Measurements from ENCODE around the gene FANCD2.
"Not testable (repeated sequence)": the region's sequence is repeated elsewhere in the genome, so short reads cannot be mapped to it uniquely, and the experiment has no call there.

Gene FANCD2

DNA sequence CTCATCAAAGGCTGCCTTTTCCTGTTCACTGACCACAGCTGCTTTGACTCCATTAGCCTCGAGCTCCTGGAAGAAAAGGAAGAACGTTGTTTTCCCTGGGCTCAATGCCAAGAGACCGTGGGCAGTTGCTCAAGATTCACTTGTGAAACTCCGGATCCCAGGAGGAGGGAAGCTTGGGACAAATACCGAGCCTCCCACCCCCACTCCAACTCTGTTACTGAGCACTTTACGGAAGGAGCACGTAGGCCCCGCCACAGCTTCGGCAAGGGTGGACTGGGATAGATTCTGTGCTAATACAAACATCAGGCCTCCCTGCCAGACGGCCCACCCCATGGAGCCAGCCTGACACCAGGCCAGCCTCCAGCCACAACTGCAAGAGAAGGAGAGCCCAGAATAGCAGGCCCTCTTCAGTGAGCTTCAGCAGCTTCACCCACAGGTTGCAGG, 10.8 kb upstream of the FANCD2 start:
- DNase-seq (ENCODE audit: low spot score) = peak; percentile 83

- peak; percentile 90 for DNase-seq (ENCODE audit: low spot score)
Measured at GRCh38 chr3:10017636-10018292, 8.5 kb upstream of the FANCD2 start.

DNA sequence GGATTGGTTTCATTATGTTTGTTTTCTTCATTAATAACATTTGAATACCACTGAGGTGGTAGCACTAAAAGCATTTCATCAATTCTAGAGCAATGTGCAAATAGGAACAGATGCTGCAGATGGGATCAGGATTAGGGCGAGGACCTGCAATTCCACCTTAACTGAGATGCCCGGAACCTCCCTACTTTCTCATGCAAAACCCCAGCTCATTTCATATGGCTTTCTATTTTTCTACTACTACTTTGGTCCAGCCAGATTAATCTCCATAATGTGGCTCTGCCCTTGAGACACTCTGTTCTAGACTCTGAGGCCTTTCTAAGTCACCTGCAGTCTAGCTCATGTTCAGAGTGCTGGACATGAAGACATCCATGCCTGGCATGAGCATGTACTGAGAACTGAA, 7.4 kb upstream of the FANCD2 start:
- not testable (repeated sequence) for DNase-seq (ENCODE audit: low spot score)

- no peak for DNase-seq (ENCODE audit: low spot score)
Measured at GRCh38 chr3:10019326-10019725, 6.9 kb upstream of the FANCD2 start.

DNA sequence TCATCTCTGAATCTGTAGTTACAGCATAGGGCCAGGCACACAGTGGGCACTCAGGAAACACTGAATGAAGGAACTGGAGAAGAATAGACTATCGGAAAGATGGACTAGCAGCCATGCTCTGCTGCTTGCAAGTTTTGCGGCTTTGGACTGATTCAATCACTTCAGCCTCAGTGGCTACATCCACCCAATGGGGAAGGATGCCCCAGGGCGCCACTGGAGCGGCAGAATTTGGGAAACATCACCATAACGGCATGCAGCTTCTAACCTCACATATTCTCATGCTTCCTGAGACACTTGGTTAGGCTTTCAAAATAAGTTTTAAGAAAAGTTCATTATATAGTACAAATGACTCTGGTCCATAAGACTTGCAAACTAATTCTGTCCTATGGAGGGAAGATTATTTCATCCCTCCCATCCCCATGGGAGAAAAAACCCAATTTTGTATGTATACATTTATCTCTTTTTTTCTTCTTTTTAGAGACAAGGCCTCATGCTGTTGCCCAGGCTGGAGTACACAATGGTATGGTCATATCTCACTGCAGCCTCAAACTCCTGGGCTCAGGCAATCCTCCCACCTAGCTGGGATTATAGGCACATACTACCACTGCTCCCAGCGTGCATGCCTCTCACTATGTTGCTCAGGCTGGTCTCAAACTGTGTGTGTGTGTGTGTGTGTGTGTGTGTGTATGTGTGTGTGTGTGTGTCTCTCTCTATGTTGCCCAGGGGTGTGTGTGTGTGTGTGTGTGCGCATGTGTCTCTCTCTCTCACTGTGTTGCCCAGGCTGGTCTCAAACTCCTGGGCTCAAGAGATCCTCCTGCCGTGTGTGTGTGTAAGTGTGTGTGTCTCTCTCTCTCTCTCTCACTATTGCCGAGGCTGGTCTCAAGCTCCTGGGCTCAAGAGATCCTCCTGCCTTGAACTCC, 4.1 kb upstream of the FANCD2 start:
- DNase-seq (ENCODE audit: low spot score) = no peak

GRCh38 chr3:10023587-10024310, 2.5 kb upstream of the FANCD2 start:
- DNase-seq (ENCODE audit: low spot score) = peak; percentile 52

DNA sequence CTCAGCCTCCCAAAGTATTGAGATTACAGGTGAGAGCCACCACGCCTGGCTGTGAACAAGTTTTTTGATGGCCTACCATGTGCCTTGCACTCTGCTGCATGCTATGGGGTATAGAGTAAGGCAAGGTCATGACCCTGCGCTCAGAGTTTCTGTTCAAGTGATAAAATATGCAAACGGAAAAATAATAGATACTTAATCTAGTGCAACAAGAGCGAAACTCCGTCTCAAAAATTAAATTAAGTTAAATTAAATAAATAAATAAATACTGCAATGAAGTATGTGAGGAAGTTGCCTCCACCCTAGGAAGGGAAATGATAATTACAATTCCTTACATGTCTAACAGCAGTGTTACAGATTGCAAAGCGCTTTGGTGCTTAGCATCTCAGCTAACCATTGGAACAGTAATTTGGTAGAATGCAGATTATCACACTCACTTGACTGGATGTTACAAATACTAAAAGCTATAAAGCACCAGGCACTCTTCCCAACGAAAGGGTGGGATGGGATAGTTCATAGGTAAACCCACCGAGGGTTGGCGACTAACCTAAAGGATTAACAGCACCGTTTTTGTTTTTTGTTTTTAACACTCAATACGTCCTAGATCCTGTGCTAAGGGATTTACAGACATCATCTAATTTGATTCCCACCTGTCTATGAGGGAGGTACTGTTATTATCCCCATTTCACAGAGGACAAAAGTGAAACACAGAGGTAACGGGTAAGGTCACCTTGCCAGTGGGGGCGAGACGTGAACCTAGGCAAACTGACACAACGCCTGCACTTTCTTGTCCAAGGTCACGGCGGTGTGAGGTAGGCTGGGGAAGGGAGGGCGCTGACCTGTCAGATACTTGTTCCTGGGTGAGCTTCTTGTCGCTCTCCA, 793 bp upstream of the FANCD2 start:
- DNase-seq (ENCODE audit: low spot score) = no peak

DNA sequence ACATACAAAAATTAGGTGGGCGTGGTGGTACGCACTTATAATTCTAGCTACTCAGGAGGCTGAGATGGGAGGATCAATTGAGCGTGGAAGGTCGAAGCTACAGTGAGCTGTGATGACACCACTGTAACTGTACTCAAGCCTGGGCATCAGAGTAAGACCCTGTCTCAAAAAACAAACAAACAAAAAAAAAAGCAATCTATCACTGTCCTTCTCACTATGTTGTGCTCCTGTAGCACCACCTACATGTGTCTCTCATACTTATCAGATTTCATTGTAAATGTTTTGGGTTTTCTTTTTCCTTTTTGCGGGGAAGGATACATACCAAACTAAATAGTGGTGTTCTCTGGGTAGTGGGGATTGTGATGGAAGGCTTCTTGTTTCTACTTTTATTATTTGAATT, 14.8 kb downstream of the FANCD2 start:
- DNase-seq (ENCODE audit: low spot score) = no peak

- DNase-seq (ENCODE audit: low spot score) = no peak
Measured at GRCh38 chr3:10047876-10048275, 21.6 kb downstream of the FANCD2 start.

DNA sequence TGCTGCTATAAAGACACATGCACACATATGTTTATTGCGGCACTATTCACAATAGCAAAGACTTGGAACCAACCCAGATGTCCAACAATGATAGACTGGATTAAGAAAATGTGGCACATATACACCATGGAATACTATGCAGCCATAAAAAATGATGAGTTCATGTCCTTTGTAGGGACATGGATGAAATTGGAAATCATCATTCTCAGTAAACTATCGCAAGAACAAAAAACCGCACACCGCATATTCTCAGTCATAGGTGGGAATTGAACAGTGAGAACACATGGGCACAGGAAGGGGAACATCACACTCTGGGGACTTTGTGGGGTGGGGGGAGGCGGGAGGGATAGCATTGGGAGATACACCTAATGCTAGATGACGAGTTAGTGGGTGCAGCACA, 26.8 kb downstream of the FANCD2 start:
- not testable (repeated sequence) for DNase-seq (ENCODE audit: low spot score)

- no peak for DNase-seq (ENCODE audit: low spot score)
Measured at GRCh38 chr3:10055097-10055496, 28.9 kb downstream of the FANCD2 start.

- DNase-seq (ENCODE audit: low spot score) = not testable (repeated sequence)
Measured at GRCh38 chr3:10070077-10070476, 43.8 kb downstream of the FANCD2 start.

DNA sequence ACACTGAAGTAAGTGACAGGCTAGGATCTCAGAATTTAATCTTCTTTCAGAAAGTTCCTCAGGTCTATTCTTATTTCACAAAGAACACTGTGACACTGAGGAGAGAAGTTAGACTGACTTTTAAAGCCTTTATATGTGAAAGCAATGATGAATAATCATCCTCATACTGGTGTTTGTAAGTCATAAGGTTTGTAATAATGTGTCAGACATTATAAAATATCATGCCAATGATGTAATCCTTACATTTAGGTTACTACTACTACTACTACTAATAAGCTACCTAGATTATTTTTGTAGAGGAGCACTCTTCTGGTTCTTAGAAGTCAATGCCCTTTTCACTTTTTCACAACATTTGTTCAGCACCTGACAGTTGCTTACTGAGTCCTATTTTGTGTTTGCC, 48.4 kb downstream of the FANCD2 start:
- DNase-seq (ENCODE audit: low spot score) = no peak

GRCh38 chr3:10081871-10082270, 55.6 kb downstream of the FANCD2 start:
- no peak for DNase-seq (ENCODE audit: low spot score)

DNA sequence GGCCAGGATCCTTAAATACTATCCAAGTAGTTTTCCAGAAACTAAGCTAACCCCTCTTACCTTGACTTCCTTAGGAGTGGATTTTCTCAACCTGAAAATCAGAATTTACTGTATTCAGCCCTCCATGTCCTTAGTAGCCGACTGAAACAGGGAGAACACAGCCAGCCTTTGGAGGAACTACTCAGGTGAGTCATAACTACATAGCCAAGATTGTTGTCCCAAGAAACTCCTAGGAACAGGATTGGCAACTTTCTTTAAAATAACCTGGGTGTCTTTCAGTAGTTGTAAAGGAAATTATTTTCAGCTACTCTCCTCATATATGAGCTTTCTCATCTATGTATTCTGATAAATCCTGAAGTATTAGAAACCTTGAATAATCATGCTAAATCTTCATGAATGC, 59.5 kb downstream of the FANCD2 start:
- DNase-seq (ENCODE audit: low spot score) = peak; percentile 30

DNA sequence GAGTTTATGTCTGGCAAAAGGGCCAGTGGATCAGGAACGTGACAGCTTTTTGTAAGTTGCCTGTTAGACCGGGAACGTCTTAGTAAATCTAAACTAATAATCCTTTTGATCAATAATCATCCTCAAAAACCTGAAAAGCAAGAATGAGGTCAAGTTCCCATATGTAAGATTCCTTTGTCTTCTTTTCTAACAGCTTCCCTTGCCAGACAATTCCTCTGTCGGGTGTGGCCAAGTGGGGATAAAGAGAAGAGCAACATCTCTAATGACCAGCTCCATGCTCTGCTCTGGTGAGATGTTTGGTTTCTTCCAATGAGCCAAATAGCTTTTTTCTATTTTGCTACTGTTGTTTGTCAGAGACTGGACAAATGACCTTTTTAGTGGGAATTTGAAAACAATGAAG, 62.0 kb downstream of the FANCD2 start:
- DNase-seq (ENCODE audit: low spot score) = no peak

DNA sequence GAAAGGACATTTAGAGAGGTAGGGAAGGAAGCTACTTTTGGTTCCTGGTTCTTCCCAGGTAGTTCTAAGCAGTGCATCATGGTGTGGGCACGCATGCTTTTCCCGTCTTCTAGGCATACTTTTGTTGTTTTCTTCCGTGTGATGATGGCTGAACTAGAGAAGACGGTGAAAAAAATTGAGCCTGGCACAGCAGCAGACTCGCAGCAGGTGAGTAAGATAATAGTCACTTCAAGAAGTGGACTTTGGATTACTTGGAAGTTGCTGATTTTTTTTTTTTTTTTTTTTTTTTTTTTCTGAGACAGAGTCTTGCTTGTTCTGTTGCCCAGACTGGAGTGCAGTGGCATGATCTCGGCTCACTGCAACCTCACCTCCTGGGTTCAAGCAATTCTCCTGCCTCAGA, 63.9 kb downstream of the FANCD2 start:
- DNase-seq (ENCODE audit: low spot score) = peak; percentile 54

DNA sequence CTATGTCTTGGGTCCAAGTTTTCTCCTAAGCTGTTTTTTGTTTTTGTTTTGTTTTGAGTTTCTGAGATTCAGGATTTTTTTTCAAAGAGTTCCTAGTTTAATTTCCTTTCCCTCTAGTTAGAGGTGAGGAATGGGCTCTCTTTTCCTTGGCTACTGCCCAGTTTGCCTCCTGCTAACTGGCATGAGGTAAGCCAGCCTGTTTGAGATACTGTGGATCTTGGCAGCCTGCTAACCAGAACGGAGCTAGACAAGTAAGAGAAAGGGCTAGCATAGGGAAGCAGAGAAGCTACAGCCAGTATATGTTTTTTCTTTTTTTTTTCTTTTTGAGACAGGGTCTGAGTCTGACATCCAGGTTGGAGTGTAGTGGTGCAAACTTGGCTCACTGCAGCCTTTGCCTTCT, 64.5 kb downstream of the FANCD2 start:
- not testable (repeated sequence) for DNase-seq (ENCODE audit: low spot score)

DNA sequence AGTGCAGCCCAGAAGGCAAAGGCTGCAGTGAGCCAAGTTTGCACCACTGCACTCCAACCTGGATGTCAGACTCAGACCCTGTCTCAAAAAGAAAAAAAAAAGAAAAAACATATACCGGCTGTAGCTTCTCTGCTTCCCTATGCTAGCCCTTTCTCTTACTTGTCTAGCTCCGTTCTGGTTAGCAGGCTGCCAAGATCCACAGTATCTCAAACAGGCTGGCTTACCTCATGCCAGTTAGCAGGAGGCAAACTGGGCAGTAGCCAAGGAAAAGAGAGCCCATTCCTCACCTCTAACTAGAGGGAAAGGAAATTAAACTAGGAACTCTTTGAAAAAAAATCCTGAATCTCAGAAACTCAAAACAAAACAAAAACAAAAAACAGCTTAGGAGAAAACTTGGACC, 65.2 kb downstream of the FANCD2 start:
- DNase-seq (ENCODE audit: low spot score) = not testable (repeated sequence)

DNA sequence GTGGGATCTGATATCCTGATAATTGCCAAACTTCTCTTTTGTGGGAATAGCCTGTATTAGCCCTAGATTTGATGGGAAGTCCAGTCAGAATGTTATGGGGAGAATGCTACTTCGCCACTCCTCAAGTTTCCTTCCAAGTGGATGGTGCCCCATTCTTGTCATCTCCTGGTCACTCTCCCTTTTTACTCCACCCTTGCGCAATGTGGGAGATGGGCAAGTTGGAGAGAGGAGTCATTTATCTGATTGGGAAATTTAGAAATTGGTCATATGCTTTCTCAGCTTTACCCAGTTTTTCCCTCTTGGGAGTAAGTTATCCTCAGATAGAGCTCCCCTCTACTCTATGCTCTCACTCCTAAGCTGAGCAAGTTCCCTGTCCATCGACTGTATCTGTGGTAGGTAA, 67.4 kb downstream of the FANCD2 start:
- no peak for DNase-seq (ENCODE audit: low spot score)

DNA sequence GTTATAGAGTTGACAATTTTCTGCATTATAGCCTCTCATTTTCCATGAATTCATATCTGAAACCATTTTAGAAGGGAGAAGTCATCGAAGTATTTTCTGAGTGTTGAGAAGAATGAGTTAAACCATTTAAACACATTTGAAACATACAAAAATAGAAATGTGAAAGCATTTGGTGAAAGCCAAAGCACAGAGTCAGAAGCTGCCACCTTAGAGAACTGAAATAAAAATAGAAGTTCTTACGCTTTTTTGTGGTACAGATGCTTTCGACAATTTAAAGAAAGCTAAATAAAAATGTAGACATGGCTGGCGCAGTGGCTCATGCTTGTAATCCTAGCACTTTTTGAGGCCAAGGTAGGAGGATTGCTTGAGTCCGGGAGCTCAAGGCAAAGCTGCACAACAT, 72.8 kb downstream of the FANCD2 start:
- DNase-seq (ENCODE audit: low spot score) = no peak

- no peak for DNase-seq (ENCODE audit: low spot score)
Measured at GRCh38 chr3:10106919-10107318, 80.7 kb downstream of the FANCD2 start.
